MM.1S (cell line): ENCODE results near the gene PARD3.

ENCODE experiments used
- DNase-seq: peaks from one replicate; pipeline ENCODE4 v3.0.0-alpha.2; 2015
- H2AFZ ChIP-seq: fragments of 300-600 bp; sonication (generic); 2 replicates; pipeline ENCODE4 v1.6.0; 2016; ENCODE audit warnings: antibody characterized with exemption, low read length
- H3F3A ChIP-seq: fragments of 300-600 bp; sonication (generic); 2 replicates; pipeline ENCODE4 v1.6.1; 2016; ENCODE audit warnings: mild to moderate bottlenecking, antibody characterized with exemption, low read length, moderate library complexity, mixed read lengths; ENCODE audit not compliant: insufficient read depth
- H3K27ac ChIP-seq: fragments of 300-600 bp; sonication (generic); 2 replicates; pipeline ENCODE4 v1.5.1; 2016; ENCODE audit warnings: mild to moderate bottlenecking, low read length
- H3K27me3 ChIP-seq: fragments of 300-600 bp; sonication (generic); replicated peaks from 2 replicates; pipeline ENCODE4 v1.6.0; 2016; ENCODE audit warnings: low read length; ENCODE audit not compliant: insufficient read depth
- H3K36me3 ChIP-seq: fragments of 300-600 bp; sonication (generic); replicated peaks from 2 replicates; pipeline ENCODE4 v1.6.1; 2016; ENCODE audit warnings: mild to moderate bottlenecking, low read length, mixed read lengths; ENCODE audit not compliant: insufficient read depth
- H3K4me1 ChIP-seq: fragments of 300-600 bp; sonication (generic); 2 replicates; pipeline ENCODE4 v1.6.1; 2016; ENCODE audit warnings: low read length, mixed read lengths
- H3K4me2 ChIP-seq: fragments of 300-600 bp; sonication (generic); 2 replicates; pipeline ENCODE4 v1.6.0; 2016; ENCODE audit warnings: low read depth, low read length
- H3K4me3 ChIP-seq: fragments of 300-600 bp; sonication (generic); 2 replicates; pipeline ENCODE4 v1.5.1; 2016; ENCODE audit warnings: low read length, mixed read lengths
- H3K79me2 ChIP-seq: fragments of 300-600 bp; sonication (generic); 2 replicates; pipeline ENCODE4 v1.6.1; 2016; ENCODE audit warnings: mixed run types, low read length, mixed read lengths
- H3K9ac ChIP-seq: fragments of 300-600 bp; sonication (generic); 2 replicates; pipeline ENCODE4 v1.6.1; 2016; ENCODE audit warnings: low read length, mixed read lengths
- H3K9me2 ChIP-seq: fragments of 300-600 bp; sonication (generic); replicated peaks from 2 replicates; pipeline ENCODE4 v1.6.1; 2016; ENCODE audit warnings: mild to moderate bottlenecking, low read length, mixed read lengths; ENCODE audit not compliant: insufficient read depth
- H3K9me3 ChIP-seq: fragments of 300-600 bp; sonication (generic); replicated peaks from 2 replicates; pipeline ENCODE4 v1.6.1; 2016; ENCODE audit warnings: mild to moderate bottlenecking, low read length, mixed read lengths; ENCODE audit not compliant: insufficient read depth
- H4K20me1 ChIP-seq: fragments of 300-600 bp; sonication (generic); 2 replicates; pipeline ENCODE4 v1.6.1; 2016; ENCODE audit warnings: mild to moderate bottlenecking, low read length, moderate library complexity, mixed read lengths; ENCODE audit not compliant: insufficient read depth
- EZH2 ChIP-seq: fragments of 300-600 bp; sonication (generic); optimal IDR thresholded peaks from 2 replicates; pipeline ENCODE3; 2017; ENCODE audit warnings: low read depth, mild to moderate bottlenecking, antibody characterized with exemption, low read length, mixed read lengths
- EZH2phosphoT487 ChIP-seq: fragments of 300-600 bp; sonication (generic); IDR thresholded peaks from 2 replicates; pipeline ENCODE4 v1.6.1; 2018; ENCODE audit warnings: antibody characterized with exemption, low read length
- TF ChIP-seq, protein P1 (sequence below): fragments of 300-600 bp; sonication (generic); IDR thresholded peaks from 2 replicates; pipeline ENCODE4 v1.5.1; 2016; ENCODE audit warnings: antibody characterized with exemption, low read length, mixed read lengths

PARD3 gene

DNA sequence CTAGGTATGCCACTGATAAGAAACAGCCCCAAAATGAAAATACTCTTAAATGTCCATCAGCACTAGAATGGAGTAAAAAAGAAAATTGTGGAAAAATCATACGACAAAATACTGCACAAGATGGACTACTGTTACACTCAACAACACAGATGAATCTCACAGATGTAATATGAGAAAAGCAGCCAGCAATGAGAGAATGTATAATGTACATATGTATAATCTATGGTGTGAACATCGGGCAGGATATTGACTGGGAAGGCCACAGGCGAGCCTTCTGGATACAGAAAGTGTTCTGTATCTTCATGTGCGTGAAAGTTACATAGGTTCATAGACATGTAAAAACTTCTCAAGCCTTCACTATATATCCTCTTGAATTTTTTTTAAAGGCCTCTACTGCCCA is 212.6 kb downstream of the PARD3 start:
- no peaks in the 10 kb centered on the region for H3F3A ChIP-seq
- peaks cover 57% of the 10 kb centered on the region for H3K79me2 ChIP-seq
- no peak overlapping the region for H2AFZ ChIP-seq
- H3K9me3 ChIP-seq, result no peaks in the 10 kb centered on the region
- H3K27me3 ChIP-seq, result no peaks in the 10 kb centered on the region
- TF ChIP-seq, protein P1, sequence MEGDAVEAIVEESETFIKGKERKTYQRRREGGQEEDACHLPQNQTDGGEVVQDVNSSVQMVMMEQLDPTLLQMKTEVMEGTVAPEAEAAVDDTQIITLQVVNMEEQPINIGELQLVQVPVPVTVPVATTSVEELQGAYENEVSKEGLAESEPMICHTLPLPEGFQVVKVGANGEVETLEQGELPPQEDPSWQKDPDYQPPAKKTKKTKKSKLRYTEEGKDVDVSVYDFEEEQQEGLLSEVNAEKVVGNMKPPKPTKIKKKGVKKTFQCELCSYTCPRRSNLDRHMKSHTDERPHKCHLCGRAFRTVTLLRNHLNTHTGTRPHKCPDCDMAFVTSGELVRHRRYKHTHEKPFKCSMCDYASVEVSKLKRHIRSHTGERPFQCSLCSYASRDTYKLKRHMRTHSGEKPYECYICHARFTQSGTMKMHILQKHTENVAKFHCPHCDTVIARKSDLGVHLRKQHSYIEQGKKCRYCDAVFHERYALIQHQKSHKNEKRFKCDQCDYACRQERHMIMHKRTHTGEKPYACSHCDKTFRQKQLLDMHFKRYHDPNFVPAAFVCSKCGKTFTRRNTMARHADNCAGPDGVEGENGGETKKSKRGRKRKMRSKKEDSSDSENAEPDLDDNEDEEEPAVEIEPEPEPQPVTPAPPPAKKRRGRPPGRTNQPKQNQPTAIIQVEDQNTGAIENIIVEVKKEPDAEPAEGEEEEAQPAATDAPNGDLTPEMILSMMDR, result no peak
- no peak for TF ChIP-seq EZH2phosphoT487
- TF ChIP-seq EZH2, result no peak
- H3K4me1 ChIP-seq, result no peaks in the 10 kb centered on the region
- no peak overlapping the region for H3K9ac ChIP-seq
- H3K27ac ChIP-seq, result no peak overlapping the region
- no peaks in the 10 kb centered on the region for H3K9me2 ChIP-seq
- DNase-seq, result no peak
- no peak overlapping the region for H3K4me3 ChIP-seq
- no peaks in the 10 kb centered on the region; the same call in 1 of the 2 replicates for H4K20me1 ChIP-seq
- no peak overlapping the region for H3K4me2 ChIP-seq
- no peaks in the 10 kb centered on the region for H3K36me3 ChIP-seq

DNA sequence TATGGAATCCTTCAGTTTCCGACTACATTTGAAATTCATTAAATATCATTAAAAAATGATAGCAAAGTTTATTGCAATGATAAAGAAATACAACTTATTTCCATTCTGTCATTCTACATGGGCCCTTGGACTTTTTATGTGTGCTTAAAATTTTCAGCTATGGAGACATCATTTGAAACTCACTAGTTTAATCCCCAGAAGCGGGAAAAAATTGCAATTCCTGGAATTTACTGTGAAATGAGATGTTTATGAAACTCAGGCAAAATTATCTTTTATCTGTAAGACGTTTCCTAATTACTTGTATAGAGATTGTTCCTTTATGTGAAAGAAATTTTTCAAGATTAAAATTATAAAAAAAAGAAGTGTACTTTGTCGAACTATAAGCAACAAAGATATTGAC is 213.4 kb downstream of the PARD3 start:
- Histone ChIP-seq H3K27me3 (no peaks in the 10 kb centered on the region), H3K9ac (no peak overlapping the region), H3K9me3 (no peaks in the 10 kb centered on the region), H3K4me3 (no peak overlapping the region), H3K27ac (no peak overlapping the region), H2AFZ (no peak overlapping the region), H3K36me3 (no peaks in the 10 kb centered on the region), H4K20me1 (no peaks in the 10 kb centered on the region; the same call in 1 of the 2 replicates), H3K4me2 (no peak overlapping the region), H3K79me2 (peaks cover 60% of the 10 kb centered on the region), H3K9me2 (no peaks in the 10 kb centered on the region), H3K4me1 (no peaks in the 10 kb centered on the region), H3F3A (no peaks in the 10 kb centered on the region)
- TF ChIP-seq EZH2, result no peak
- no peak for TF ChIP-seq EZH2phosphoT487
- TF ChIP-seq, protein P1, result no peak
- no peak for DNase-seq

DNA sequence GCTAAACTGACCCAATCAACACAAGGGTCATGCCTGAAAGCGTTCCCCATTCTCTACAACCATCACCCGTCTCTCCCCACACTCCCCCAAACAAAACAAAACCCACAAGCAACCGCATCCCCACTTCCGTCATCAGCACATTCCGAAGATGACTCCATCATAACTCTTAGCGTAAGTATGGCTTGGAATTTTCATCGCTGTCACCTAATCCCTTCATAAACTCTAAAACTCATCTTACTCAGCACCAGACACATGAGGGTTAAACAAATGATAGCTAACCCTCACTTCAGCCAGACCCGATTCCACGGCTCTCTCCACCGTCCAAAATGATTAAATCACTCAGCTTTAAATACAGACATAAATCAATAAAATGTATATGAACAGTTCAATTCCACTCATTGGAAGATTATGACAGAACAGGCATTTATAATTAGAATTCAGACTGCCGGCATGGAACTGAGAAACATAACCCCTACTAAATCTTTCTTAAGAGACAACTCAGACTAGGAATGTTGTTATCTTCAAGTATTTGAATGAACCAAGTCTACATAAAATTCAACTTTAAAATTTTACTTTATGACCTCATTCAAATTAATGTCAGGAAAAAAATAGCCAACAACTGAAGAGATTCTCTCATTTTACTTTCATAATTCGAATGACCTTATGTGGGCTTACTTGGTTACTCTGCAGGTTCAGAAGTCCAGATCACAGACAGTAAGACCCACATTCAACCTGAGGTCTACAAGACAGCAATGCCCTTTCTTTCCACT is 215.9 kb downstream of the PARD3 start:
- peaks cover 75% of the 10 kb centered on the region for H3K79me2 ChIP-seq
- H3K4me2 ChIP-seq, result no peak overlapping the region
- no peaks in the 10 kb centered on the region for H3K9me3 ChIP-seq
- H3F3A ChIP-seq, result no peaks in the 10 kb centered on the region
- H3K4me3 ChIP-seq, result no peak overlapping the region
- no peaks in the 10 kb centered on the region for H3K36me3 ChIP-seq
- TF ChIP-seq EZH2, result no peak
- no peak for TF ChIP-seq EZH2phosphoT487
- TF ChIP-seq, protein P1, result no peak
- no peak overlapping the region for H3K9ac ChIP-seq
- no peaks in the 10 kb centered on the region for H3K27me3 ChIP-seq
- DNase-seq, result no peak
- H3K4me1 ChIP-seq, result no peaks in the 10 kb centered on the region
- no peaks in the 10 kb centered on the region; the same call in none of the 2 replicates for H4K20me1 ChIP-seq
- no peak overlapping the region for H3K27ac ChIP-seq
- H2AFZ ChIP-seq, result no peak overlapping the region
- no peaks in the 10 kb centered on the region for H3K9me2 ChIP-seq
